ENCODE measurements around the gene CACNA1C. TPM values are rescaled to one million over a fixed set of nuclear protein-coding genes. Genes with fewer than 3 reads are reported as not detected.

The CACNA1C gene
- total and polyA plus RNA-seq, 2 donors from 2014 or later: 1.6 to 17.4 TPM

GRCh38 chr12:2248901-2249381 lies 196.2 kb downstream of the CACNA1C start:
- DNase-seq (no peak), FAIRE-seq (no peak)
- Histone ChIP-seq H3K36me3 (ENCODE audit: control insufficient read depth in 2 of 3, insufficient read depth in 3 of 3, low read length in 3 of 3) (no peaks in the 10 kb centered on the region), H3K4me3 (ENCODE audit: low read length in 3 of 3) (no peak overlapping the region), H3K4me1 (ENCODE audit: control insufficient read depth in 2 of 3, insufficient read depth in 2 of 3, low read depth in 1 of 3, low read length in 3 of 3) (peaks cover 0 to 6% (median 3%) of the 10 kb centered on the region in 3 donors), H3K9me3 (ENCODE audit: control insufficient read depth in 2 of 3, insufficient read depth in 1 of 3, low read length in 3 of 3) (no peaks in the 10 kb centered on the region), H3K27ac (ENCODE audit: low read depth in 2 of 2, low read length in 2 of 2) (no peak overlapping the region), H3K27me3 (ENCODE audit: control insufficient read depth, insufficient read depth, low read length) (no peaks in the 10 kb centered on the region), H3K9ac (ENCODE audit: low read length in 3 of 3) (no peak overlapping the region)
- TF ChIP-seq CTCF (IDR thresholded peaks at IDR 0.05; ENCODE audit: borderline replicate concordance, extremely low read depth, insufficient read depth): no peak
- intact Hi-C loops (cut with DNase I): no loop called here

- H3K27ac ChIP-seq (ENCODE audit: low read depth in 2 of 2, low read length in 2 of 2): no peak overlapping the region
These were observed 198.0 kb downstream of the CACNA1C start for GRCh38 chr12:2250797-2251196.

GRCh38 chr12:2251526-2252209 lies 198.9 kb downstream of the CACNA1C start:
- H3K9ac ChIP-seq (ENCODE audit: low read length in 3 of 3): no peak overlapping the region
- DNase-seq (peak in 2 of 5 donors; percentile 50 to 79), FAIRE-seq (no peak)
- no peak overlapping the region for H3K4me3 ChIP-seq (ENCODE audit: low read length in 3 of 3)
- intact Hi-C loops (cut with DNase I): no loop called here
- no peak for TF ChIP-seq CTCF (IDR thresholded peaks at IDR 0.05; ENCODE audit: borderline replicate concordance, extremely low read depth, insufficient read depth)
- peaks cover 0 to 6% (median 0%) of the 10 kb centered on the region in 3 donors for H3K4me1 ChIP-seq (ENCODE audit: control insufficient read depth in 2 of 3, insufficient read depth in 2 of 3, low read depth in 1 of 3, low read length in 3 of 3)
- H3K36me3 ChIP-seq (ENCODE audit: control insufficient read depth in 2 of 3, insufficient read depth in 3 of 3, low read length in 3 of 3): no peaks in the 10 kb centered on the region
- H3K27me3 ChIP-seq (ENCODE audit: control insufficient read depth, insufficient read depth, low read length): no peaks in the 10 kb centered on the region
- H3K9me3 ChIP-seq (ENCODE audit: control insufficient read depth in 2 of 3, insufficient read depth in 1 of 3, low read length in 3 of 3): no peaks in the 10 kb centered on the region
- H3K27ac ChIP-seq (ENCODE audit: low read depth in 2 of 2, low read length in 2 of 2): no peak overlapping the region

More at GRCh38 chr12:2250797-2251196, 198.0 kb downstream of the CACNA1C start:
- H3K9ac ChIP-seq (ENCODE audit: low read length in 3 of 3): no peak overlapping the region
- H3K36me3 ChIP-seq (ENCODE audit: control insufficient read depth in 2 of 3, insufficient read depth in 3 of 3, low read length in 3 of 3): no peaks in the 10 kb centered on the region
- TF ChIP-seq CTCF (IDR thresholded peaks at IDR 0.05; ENCODE audit: borderline replicate concordance, extremely low read depth, insufficient read depth): no peak
- no peak overlapping the region for H3K4me3 ChIP-seq (ENCODE audit: low read length in 3 of 3)
- intact Hi-C loops (cut with DNase I): no loop called here
- FAIRE-seq (no peak), DNase-seq (no peak)
- H3K9me3 ChIP-seq (ENCODE audit: control insufficient read depth in 2 of 3, insufficient read depth in 1 of 3, low read length in 3 of 3): no peaks in the 10 kb centered on the region
- peaks cover 0 to 6% (median 0%) of the 10 kb centered on the region in 3 donors for H3K4me1 ChIP-seq (ENCODE audit: control insufficient read depth in 2 of 3, insufficient read depth in 2 of 3, low read depth in 1 of 3, low read length in 3 of 3)
- H3K27me3 ChIP-seq (ENCODE audit: control insufficient read depth, insufficient read depth, low read length): no peaks in the 10 kb centered on the region
